Measurements from ENCODE around the gene GALNT12. TPM values are rescaled to one million over a fixed set of nuclear protein-coding genes. Genes with fewer than 3 reads are reported as not detected.

Gene GALNT12
- total and polyA plus RNA-seq, 8 donors, result 9.0 to 212 (median 41.8) TPM

DNA sequence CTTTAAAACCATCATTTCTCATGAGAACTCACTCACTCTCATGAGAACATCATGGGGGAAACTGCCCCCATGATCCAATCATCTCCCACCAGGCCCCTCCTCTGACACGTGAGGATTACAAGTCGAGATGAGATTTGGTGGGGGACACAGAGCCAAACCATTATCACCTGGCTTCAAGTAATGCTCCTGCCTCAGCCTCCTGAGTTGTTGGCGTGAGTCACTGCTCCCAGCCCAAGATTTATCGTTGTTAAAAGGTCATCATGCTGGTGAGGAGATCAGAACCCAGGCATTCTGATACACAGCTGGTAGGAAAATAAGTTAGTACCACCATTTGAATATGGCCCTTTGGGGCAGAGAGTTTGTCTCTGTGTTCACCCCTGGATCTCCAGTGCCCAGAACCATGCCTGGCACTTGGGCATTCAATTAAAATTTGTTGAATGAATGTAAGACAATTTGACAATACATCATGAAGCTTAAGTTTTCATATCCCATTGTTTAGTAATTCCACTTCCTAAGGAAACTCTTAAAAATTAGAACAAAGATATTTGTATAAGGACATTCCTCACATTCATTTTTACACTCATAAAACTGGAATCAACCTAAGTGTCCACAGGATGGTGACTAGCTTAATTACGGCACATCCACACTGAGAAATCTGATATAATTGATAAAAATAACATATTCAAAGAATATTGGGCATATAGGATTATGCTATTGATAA lies 78.3 kb downstream of the GALNT12 start:
- no peak for DNase-seq
- Histone ChIP-seq H3K9me3 (no peaks in the 10 kb centered on the region), H3K27me3 (peaks cover 0 to 5% (median 0%) of the 10 kb centered on the region in 3 donors), H3K36me3 (no peaks in the 10 kb centered on the region), H3K4me1 (peaks cover 0 to 8% (median 3%) of the 10 kb centered on the region in 4 donors), H3K27ac (peak overlapping the region in 1 of 5 donors; percentile 38), H3K4me3 (no peak overlapping the region)
- TF ChIP-seq EP300 (IDR thresholded peaks at IDR 0.05), result no peak
- TF ChIP-seq, protein P1, sequence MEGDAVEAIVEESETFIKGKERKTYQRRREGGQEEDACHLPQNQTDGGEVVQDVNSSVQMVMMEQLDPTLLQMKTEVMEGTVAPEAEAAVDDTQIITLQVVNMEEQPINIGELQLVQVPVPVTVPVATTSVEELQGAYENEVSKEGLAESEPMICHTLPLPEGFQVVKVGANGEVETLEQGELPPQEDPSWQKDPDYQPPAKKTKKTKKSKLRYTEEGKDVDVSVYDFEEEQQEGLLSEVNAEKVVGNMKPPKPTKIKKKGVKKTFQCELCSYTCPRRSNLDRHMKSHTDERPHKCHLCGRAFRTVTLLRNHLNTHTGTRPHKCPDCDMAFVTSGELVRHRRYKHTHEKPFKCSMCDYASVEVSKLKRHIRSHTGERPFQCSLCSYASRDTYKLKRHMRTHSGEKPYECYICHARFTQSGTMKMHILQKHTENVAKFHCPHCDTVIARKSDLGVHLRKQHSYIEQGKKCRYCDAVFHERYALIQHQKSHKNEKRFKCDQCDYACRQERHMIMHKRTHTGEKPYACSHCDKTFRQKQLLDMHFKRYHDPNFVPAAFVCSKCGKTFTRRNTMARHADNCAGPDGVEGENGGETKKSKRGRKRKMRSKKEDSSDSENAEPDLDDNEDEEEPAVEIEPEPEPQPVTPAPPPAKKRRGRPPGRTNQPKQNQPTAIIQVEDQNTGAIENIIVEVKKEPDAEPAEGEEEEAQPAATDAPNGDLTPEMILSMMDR (IDR thresholded peaks at IDR 0.05), result no peak
- TF ChIP-seq POLR2AphosphoS5 (IDR thresholded peaks at IDR 0.05), result no peak
- no peak for TF ChIP-seq POLR2A (IDR thresholded peaks at IDR 0.05)
- 78 to 83% (median 82%) methylated on average over 5 of the region's 5 CpGs for WGBS, 5 donors
- intact Hi-C loops (cut with DNase I; ENCODE audit: low total_unique reads), result no loop called here

GRCh38 chr9:98886691-98887229 lies 79.3 kb downstream of the GALNT12 start:
- Histone ChIP-seq H3K4me3 (no peak overlapping the region), H3K27ac (peak overlapping the region in 3 of 5 donors; percentile 32 to 54 (median 33))

DNA sequence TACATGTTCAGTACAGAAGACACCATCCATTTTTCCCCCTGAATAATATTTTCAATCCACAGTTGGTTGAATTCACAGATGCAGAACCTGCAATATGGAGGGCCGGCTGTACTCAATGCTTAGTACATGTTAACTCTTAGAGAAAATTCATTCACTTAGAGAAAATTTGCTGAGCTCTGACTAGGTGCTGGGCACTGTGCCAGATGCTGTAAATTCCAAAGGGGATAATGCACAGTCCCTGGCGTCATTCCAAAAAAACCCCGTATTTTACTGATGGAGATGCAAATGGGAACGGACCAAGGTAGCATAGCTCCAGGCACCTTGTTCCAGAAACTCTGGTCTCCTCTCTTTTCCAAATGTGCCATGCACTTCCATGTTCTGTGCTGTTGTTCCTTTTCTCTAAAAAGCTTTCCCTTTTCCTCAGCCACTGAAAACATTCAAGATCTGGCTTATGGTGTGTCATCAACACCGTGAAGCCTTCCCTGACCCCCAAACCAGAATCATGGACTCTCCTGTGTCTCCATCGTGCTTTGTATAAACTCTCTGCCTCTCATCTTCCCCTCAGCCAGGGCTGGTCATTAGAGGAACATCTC lies 80.5 kb downstream of the GALNT12 start:
- TF ChIP-seq, protein P1 (IDR thresholded peaks at IDR 0.05), result no peak
- no peak for TF ChIP-seq POLR2A (IDR thresholded peaks at IDR 0.05)
- TF ChIP-seq POLR2AphosphoS5 (IDR thresholded peaks at IDR 0.05), result no peak
- TF ChIP-seq EP300 (IDR thresholded peaks at IDR 0.05), result no peak
- intact Hi-C loops (cut with DNase I; ENCODE audit: low total_unique reads), result no loop called here

More at GRCh38 chr9:98886691-98887229, 79.3 kb downstream of the GALNT12 start:
- DNase-seq, result no peak
- WGBS, 5 donors, result 47 to 68% (median 55%) methylated on average over 6 of the region's 6 CpGs
- intact Hi-C loops (cut with DNase I; ENCODE audit: low total_unique reads), result no loop called here
- Histone ChIP-seq H3K9me3 (no peaks in the 10 kb centered on the region), H3K27me3 (no peaks in the 10 kb centered on the region), H3K4me1 (peaks cover 0 to 8% (median 2%) of the 10 kb centered on the region in 4 donors), H3K36me3 (no peaks in the 10 kb centered on the region)
- TF ChIP-seq POLR2AphosphoS5 (IDR thresholded peaks at IDR 0.05) (peak in 2 of 3 donors; percentile 7 to 35), POLR2A (IDR thresholded peaks at IDR 0.05) (no peak), EP300 (IDR thresholded peaks at IDR 0.05) (no peak)
- TF ChIP-seq, protein P1 (IDR thresholded peaks at IDR 0.05), result no peak

DNA sequence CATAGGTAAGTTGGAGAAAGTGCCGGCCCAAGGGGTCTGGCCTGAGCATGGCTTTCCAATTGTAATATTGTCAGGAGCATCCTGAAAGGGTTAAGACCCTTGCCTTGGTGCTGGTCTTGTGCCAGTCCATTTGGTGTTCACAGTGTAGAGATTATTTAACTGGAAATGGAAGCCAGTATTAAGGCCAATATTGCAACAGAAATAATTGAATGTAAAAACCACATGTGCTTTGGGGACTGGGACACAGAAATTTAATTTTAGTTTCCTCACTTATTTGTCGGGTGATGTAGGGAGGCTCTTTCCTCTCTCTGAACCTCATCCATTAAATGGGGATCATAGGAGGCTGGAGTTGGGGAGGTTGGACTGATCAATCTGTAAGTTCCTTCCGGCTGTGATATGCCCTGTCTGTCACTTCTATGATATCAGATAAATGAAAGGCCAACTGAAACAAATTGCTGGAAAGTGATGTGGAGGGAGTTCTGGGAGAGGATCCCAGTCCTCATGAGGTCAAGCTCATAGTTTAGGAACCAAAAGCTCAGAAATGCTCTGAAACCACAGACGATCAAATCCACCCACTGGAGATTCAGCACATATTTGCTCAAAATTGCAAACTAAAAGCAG lies 81.4 kb downstream of the GALNT12 start:
- TF ChIP-seq EP300 (IDR thresholded peaks at IDR 0.05) (no peak), POLR2AphosphoS5 (IDR thresholded peaks at IDR 0.05) (no peak)
- WGBS, 5 donors, result 67 to 82% (median 76%) methylated on average over 4 of the region's 4 CpGs
- Histone ChIP-seq H3K27me3 (no peaks in the 10 kb centered on the region), H3K4me1 (peaks cover 0 to 8% (median 2%) of the 10 kb centered on the region in 4 donors), H3K36me3 (no peaks in the 10 kb centered on the region), H3K9me3 (no peaks in the 10 kb centered on the region), H3K27ac (peak overlapping the region in 2 of 5 donors; percentile 8), H3K4me3 (no peak overlapping the region)
- no peak for DNase-seq
- intact Hi-C loops (cut with DNase I; ENCODE audit: low total_unique reads), result no loop called here

More for the DNA sequence above, 80.5 kb downstream of the GALNT12 start:
- 63 to 71% (median 66%) methylated on average over 6 of the region's 6 CpGs for WGBS, 5 donors
- peaks cover 0 to 8% (median 2%) of the 10 kb centered on the region in 4 donors for H3K4me1 ChIP-seq
- H3K27me3 ChIP-seq, result no peaks in the 10 kb centered on the region
- H3K9me3 ChIP-seq, result no peaks in the 10 kb centered on the region
- no peak for DNase-seq
- no peak overlapping the region for H3K4me3 ChIP-seq
- peak overlapping the region in 1 of 5 donors; percentile 8 for H3K27ac ChIP-seq
- no peaks in the 10 kb centered on the region for H3K36me3 ChIP-seq
